22Rv1 (cell line): ENCODE results near the gene ACAP1.

Source experiments
- H3K27ac ChIP-seq: fragments of 450-650 bp; 2 replicates; pipeline ENCODE4 v1.5.1; 2017
- CTCF ChIP-seq: fragments of 450-650 bp; IDR thresholded peaks from 2 replicates; pipeline ENCODE4 v1.5.1; 2017; ENCODE audit warnings: mild to moderate bottlenecking
- ZFX ChIP-seq: fragments of 450-650 bp; IDR thresholded peaks from 2 replicates; pipeline ENCODE4 v1.6.1; 2017; ENCODE audit warnings: antibody characterized with exemption, borderline replicate concordance

ACAP1 gene

GRCh38 chr17:7313890-7314718 is 22.2 kb upstream of the ACAP1 start:
- TF ChIP-seq CTCF (no peak), ZFX (no peak)
- peak overlapping the region; percentile 99 for H3K27ac ChIP-seq

GRCh38 chr17:7314719-7315569 is 21.4 kb upstream of the ACAP1 start, which contains the start of gene GPS2:
GPS2 (minus strand) TSS chr17:7315360; CDS start chr17:7315052, 308 bp downstream.
- peak within 1 kb of the TSS; percentile 99 for H3K27ac ChIP-seq
- no peak for TF ChIP-seq CTCF
- TF ChIP-seq ZFX = no peak

DNA sequence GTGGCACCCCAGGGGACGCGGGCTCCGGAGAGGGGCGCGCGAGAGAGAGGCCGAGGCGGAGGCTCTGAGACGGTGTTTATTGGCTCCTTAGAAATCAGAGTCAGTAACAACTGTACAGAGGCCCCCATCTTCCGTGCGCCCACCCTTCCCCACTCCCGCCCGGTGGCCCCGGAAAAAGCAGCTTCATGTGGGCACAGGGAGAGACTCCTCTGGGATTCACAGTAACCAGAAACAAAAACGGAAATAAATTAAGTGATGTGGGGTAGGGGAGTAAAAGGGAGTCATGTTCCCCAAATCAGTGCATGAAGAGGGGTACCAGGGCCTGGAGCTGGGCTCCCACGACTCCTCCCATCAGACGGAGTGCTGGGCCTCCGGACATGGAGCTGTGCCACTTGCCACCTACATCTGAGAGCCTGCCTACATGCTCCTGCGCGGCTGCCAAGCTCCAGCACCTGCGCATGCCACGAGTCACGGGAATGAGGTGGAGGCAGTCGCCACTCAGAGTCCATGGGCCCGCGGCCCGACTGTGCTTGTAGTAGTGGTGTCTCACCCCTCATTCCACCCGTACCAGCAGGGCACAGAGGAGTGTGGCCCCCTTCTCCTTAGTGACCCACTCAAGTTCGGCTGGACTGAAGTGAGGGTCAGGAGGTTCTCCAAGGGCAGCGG is 20.6 kb upstream of the ACAP1 start:
- H3K27ac ChIP-seq = peak overlapping the region; percentile 99
- no peak for TF ChIP-seq ZFX
- TF ChIP-seq CTCF = no peak

DNA sequence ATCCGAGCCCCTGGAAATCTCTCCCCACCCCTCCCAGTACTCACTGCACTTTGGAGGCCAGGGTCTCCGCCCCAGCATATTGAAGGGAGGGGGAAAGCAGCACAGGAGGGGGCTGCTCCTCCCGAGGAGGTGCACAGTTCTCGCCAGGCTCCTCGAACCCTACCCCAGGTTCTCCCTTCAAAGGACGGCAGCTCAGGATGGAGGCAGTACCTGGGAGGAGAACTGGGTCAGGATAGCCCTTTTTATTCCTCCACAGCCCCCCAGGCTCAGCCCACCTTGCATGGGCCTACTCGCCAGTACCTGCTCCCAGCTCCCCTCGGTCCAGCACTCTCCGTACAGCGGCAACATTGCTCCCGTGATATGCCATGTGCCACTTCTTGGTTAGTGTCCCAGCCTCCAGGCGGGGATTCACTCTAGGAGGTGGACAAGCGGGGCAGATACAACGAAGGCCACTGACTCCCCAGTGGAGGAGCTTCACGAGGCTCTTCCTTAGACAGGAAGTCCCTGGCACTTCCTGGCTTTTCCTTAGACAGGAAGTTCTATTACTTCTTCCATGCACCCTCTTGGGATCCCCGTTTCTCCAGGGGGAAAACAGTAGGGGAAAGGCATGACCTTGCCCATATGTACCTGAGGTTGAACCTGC is 19.0 kb upstream of the ACAP1 start:
- H3K27ac ChIP-seq = peak overlapping the region; percentile 99
- no peak for TF ChIP-seq ZFX
- TF ChIP-seq CTCF = no peak

DNA sequence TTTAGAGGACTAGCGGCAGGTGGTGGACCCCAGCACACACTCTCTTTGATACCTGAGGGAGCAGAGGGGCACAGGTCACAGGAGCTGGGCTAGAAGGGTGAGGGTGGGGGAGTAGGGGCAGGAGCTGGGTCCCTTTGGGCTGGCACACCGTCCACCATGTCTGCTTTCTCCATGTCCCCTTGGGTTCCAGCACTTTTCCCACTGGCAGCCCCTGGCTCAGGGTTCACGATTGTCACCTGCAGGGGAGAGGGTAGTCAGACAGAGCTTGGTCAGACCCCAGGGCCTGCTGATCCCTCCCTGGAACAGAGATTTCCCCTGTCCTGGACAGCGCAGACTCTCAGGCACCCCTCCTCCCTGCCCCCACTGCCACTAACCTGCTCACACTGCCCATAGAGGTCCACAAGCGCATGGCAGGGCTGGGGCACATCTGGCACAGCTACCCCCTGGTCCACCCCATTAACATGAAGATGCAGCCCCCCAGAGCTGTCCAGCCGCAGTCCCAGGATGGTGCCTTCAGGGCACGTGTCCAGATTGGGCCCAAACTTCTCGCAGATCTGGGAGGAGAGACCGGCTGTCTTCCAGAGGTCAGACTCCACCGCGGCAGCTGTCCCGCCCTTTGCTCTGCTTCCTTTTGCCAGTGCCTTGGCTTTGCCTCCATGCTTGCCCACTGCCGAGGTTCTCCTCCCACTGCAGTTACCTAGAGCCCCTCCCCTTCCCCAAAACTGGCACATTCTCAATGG is 18.0 kb upstream of the ACAP1 start:
- TF ChIP-seq ZFX (no peak), CTCF (no peak)
- H3K27ac ChIP-seq = peak overlapping the region; percentile 99; the same call in 1 of the 2 replicates

- no peak for TF ChIP-seq CTCF
- no peak for TF ChIP-seq ZFX
Measured at GRCh38 chr17:7321466-7321865, 14.9 kb upstream of the ACAP1 start.

More at GRCh38 chr17:7321466-7321865, 14.9 kb upstream of the ACAP1 start:
- H3K27ac ChIP-seq = no peak overlapping the region
